Measurements from ENCODE around the gene FBXL16. TPM values are rescaled to one million over a fixed set of nuclear protein-coding genes. Genes with fewer than 3 reads are reported as not detected.
"Not testable (repeated sequence)": the region's sequence is repeated elsewhere in the genome, so short reads cannot be mapped to it uniquely, and the experiment has no call there.

The FBXL16 gene
- total RNA-seq, 6 donors from 2014 or later = 1.0 to 8.1 (median 4.1) TPM

- not testable (repeated sequence) for H3K9me3 ChIP-seq, H3K4me3 ChIP-seq, DNase-seq, H3K36me3 ChIP-seq, H3K27ac ChIP-seq
- peaks cover 18 to 34% (median 26%) of the 10 kb centered on the region in 4 donors for H3K4me1 ChIP-seq
- H3K27me3 ChIP-seq = peaks cover 2 to 40% (median 11%) of the 10 kb centered on the region in 4 donors
- TF ChIP-seq CTCF (IDR thresholded peaks at IDR 0.05) = peak; percentile 15 to 37 (median 32)
- peak in 1 of 2 donors; percentile 1 for ATAC-seq (ENCODE audit: low FRiP score in 2 of 2)
- WGBS, 2 donors = 52 to 57% methylated on average over 12 to 13 of the region's 13 CpGs
Measured at GRCh38 chr16:712740-713250, 7.2 kb upstream of the FBXL16 start.

- H3K36me3 ChIP-seq = no peaks in the 10 kb centered on the region
- H3K4me3 ChIP-seq = no peak overlapping the region
- peak; percentile 93 to 98 (median 96) for TF ChIP-seq CTCF (IDR thresholded peaks at IDR 0.05)
- no peak for TF ChIP-seq POLR2A (IDR thresholded peaks at IDR 0.05)
- TF ChIP-seq EP300 (IDR thresholded peaks at IDR 0.05) = no peak
- no peak for TF ChIP-seq POLR2AphosphoS5 (IDR thresholded peaks at IDR 0.05)
- H3K9me3 ChIP-seq = no peaks in the 10 kb centered on the region
- 10 to 16% methylated on average over 16 to 22 of the region's 25 CpGs for WGBS, 2 donors
- H3K4me1 ChIP-seq = peaks cover 18 to 30% (median 26%) of the 10 kb centered on the region in 4 donors
- peak; percentile 79 to 82 for ATAC-seq (ENCODE audit: low FRiP score in 2 of 2)
- H3K27ac ChIP-seq = no peak overlapping the region
- H3K27me3 ChIP-seq = peaks cover 2 to 46% (median 16%) of the 10 kb centered on the region in 4 donors
- DNase-seq = peak; percentile 75 to 97
Measured at GRCh38 chr16:711548-712320, 6.1 kb upstream of the FBXL16 start.

- WGBS, 2 donors = 61 to 88% methylated on average over 5 to 9 of the region's 12 CpGs
- Histone ChIP-seq H3K27me3 (peaks cover 4 to 46% (median 22%) of the 10 kb centered on the region in 4 donors), H3K9me3 (no peaks in the 10 kb centered on the region)
Measured at GRCh38 chr16:711084-711483, 5.5 kb upstream of the FBXL16 start.

GRCh38 chr16:710500-711075 lies 5.0 kb upstream of the FBXL16 start:
- ATAC-seq (ENCODE audit: low FRiP score in 2 of 2) (no peak), DNase-seq (peak in 1 of 2 donors; percentile 77)
- no peak for TF ChIP-seq CTCF (IDR thresholded peaks at IDR 0.05)
- TF ChIP-seq POLR2AphosphoS5 (IDR thresholded peaks at IDR 0.05) = no peak
- TF ChIP-seq EP300 (IDR thresholded peaks at IDR 0.05) = no peak
- TF ChIP-seq POLR2A (IDR thresholded peaks at IDR 0.05) = no peak
- Histone ChIP-seq H3K4me3 (no peak overlapping the region), H3K27ac (no peak overlapping the region), H3K36me3 (no peaks in the 10 kb centered on the region), H3K4me1 (peaks cover 13 to 30% (median 17%) of the 10 kb centered on the region in 4 donors), H3K9me3 (no peaks in the 10 kb centered on the region), H3K27me3 (peaks cover 5 to 48% (median 24%) of the 10 kb centered on the region in 4 donors)
- 79% methylated on average over 20 of the region's 21 CpGs; no CpG with 5 or more reads in 1 of the 2 donors for WGBS, 2 donors

More at GRCh38 chr16:711084-711483, 5.5 kb upstream of the FBXL16 start:
- ATAC-seq (ENCODE audit: low FRiP score in 2 of 2) = no peak
- no peak for TF ChIP-seq CTCF (IDR thresholded peaks at IDR 0.05)
- TF ChIP-seq POLR2AphosphoS5 (IDR thresholded peaks at IDR 0.05) = no peak
- no peak for TF ChIP-seq EP300 (IDR thresholded peaks at IDR 0.05)
- TF ChIP-seq POLR2A (IDR thresholded peaks at IDR 0.05) = no peak
- DNase-seq = no peak
- no peaks in the 10 kb centered on the region for H3K36me3 ChIP-seq
- H3K4me1 ChIP-seq = peaks cover 15 to 31% (median 21%) of the 10 kb centered on the region in 4 donors
- H3K27ac ChIP-seq = no peak overlapping the region
- H3K4me3 ChIP-seq = no peak overlapping the region

Data from upper lobe of left lung (tissue), 6 donors.